Left renal pelvis (tissue), 4 donors: ENCODE data around the gene SIX3. TPM values are rescaled to one million over a fixed set of nuclear protein-coding genes. Genes with fewer than 3 reads are reported as not detected.

Experiments
- DNase-seq, 4 donors: peaks; one replicate each; pipeline ENCODE4 v3.0.0-alpha.2; 2013; ENCODE audit warnings: low read depth in 4 of 4, low spot score in 3 of 4
- polyA plus RNA-seq, 4 donors: library from polyadenylated mRNA; unstranded; fragments of 120-200 nt; gene quantifications; one replicate each; pipeline ENCODE4 v1.2.1, GENCODE V29; 2013; ENCODE audit not compliant: insufficient read length in 4 of 4

SIX3 gene
- polyA plus RNA-seq, 4 donors, result not detected

DNA sequence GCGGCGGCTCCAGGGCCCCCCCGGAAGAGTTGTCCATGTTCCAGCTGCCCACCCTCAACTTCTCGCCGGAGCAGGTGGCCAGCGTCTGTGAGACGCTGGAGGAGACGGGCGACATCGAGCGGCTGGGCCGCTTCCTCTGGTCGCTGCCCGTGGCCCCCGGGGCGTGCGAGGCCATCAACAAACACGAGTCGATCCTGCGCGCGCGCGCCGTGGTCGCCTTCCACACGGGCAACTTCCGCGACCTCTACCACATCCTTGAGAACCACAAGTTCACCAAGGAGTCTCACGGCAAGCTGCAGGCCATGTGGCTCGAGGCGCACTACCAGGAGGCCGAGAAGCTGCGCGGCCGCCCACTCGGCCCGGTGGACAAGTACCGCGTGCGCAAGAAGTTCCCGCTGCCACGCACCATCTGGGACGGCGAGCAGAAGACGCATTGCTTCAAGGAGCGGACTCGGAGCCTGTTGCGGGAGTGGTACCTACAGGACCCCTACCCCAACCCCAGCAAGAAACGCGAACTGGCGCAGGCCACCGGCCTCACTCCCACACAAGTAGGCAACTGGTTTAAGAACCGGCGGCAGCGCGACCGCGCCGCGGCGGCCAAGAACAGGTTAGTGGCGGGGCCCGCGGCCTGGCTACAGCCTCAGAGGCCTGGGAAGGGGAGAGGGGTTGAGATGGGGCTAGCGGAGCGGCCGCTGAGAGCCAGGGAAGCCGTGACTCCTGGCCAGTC lies 965 bp downstream of the SIX3 start:
- no peak for DNase-seq

DNA sequence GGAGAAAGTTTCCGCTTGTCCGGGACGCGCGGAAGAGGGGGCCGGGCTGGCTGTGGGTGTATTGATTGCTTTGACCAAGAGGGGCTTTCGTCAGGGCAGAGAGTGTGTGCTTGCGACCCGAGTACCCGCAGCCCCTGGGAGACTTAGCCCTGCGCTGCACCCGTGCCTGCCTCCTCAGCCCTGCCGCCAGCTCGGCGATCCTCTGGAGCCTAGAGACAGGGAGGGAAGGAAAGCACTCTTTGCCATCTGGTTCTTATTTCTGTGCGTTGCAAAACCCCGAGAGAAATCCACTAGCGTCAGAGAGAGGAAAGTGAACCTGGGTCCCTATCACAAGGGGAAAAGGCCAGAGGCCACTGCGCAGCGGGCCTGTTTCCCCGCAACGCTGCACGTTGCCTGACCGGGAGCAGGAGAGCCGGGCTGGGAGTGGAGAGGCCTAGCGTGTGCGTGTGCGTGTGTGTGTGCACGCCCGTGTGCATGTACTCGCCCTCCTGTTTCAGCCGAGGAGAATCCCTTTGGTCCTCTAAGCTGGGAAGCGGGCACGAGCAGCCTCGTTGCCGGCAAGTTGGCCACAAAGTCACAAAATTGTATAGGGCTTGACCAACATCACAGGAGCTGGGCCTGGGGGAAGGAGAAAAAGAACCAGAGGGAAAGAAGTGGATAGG lies 1.7 kb downstream of the SIX3 start:
- DNase-seq, result no peak

DNA sequence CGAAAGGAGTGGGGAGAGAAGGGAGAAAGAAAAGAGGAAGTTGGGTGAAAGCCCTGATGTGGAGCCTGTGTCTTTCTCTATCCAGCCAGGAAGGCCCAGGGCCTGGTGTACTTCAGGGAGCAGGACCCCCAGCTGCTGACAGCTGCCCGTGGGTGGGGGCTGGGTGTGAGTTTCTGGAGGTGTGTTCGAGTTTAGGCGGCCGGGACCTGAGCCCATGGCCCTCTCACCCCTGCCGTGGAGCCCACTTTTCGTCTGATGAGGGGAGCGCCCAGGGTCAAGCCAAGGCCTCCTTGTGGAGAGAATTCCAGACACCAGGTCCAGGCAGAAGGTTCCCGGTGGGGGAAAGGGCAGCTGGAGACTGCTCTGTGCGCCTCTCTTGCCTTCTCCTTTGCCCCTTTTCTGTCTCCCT lies 2.2 kb downstream of the SIX3 start:
- DNase-seq, result no peak

DNA sequence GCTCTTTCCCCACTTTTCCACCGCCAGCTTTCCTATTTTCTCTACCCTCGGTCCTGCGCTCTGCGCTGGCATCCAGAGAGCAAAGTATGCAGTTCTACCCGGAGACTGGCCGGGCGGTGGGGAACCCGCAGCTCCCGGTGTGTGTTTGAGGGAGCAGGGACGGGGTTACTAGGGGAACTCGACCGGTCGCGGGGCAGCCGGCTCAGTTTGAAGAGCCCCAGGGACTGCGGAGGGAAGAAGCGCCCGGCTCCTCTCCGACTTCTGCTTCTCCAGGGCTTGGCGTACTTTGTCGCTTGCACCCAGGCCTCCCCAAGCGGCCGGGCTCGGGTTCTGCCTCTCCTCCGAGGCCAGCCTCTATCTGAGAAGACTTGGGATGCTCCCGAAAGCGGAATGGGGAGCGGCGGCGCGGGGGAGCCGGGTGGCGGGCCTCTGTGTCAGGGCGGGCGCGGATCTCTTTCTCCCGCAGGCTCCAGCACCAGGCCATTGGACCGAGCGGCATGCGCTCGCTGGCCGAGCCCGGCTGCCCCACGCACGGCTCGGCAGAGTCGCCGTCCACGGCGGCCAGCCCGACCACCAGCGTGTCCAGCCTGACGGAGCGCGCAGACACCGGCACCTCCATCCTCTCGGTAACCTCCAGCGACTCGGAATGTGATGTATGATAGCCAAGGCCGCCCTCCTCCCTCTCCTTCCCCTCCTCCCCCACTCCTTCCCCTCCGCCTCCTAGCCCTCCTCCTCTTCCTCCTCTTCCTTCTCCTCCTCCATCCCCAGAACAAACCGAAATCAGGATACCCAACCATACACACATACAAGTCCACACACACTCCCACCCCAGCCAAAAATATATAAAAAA lies 2.8 kb downstream of the SIX3 start:
- no peak for DNase-seq

- DNase-seq, result no peak
Observed at GRCh38 chr2:44944952-44945612, 3.6 kb downstream of the SIX3 start.

GRCh38 chr2:44945676-44946371 lies 4.3 kb downstream of the SIX3 start:
- no peak for DNase-seq

DNA sequence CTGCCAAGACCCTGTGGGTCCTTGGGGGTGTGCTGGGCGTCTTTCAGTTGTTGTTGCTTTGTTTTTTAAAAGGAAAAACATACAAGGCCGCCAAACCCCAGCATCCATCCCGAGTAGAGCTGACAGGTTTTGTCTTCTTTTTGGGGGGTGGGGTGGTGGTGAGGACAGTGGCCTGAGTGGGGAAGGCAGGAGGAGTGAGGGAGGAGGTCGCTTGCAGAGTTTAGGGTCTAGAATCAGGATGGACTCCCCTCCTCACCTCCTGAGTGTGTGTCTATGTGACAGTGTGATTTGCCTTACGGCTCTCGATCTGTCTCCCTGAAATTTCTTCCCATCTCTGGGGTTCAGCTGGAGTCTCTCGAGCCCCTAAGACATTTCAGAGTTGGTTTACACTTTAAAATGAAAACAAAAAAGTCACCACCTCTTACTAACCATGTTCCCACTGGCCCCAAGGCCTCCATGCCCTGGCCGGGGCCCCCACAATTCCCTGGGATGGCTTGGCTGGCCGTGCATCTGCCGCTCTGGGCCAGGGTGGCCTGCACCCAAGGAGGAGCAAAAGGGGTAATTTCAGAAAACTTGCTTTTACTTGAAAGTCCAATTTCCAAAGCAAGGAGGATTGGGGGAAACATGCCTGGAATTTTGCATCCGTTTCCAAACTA lies 5.0 kb downstream of the SIX3 start:
- no peak for DNase-seq

- DNase-seq, result no peak
Observed at GRCh38 chr2:44947028-44947375, 5.5 kb downstream of the SIX3 start.

GRCh38 chr2:44948565-44949328 lies 7.2 kb downstream of the SIX3 start:
- no peak for DNase-seq

DNA sequence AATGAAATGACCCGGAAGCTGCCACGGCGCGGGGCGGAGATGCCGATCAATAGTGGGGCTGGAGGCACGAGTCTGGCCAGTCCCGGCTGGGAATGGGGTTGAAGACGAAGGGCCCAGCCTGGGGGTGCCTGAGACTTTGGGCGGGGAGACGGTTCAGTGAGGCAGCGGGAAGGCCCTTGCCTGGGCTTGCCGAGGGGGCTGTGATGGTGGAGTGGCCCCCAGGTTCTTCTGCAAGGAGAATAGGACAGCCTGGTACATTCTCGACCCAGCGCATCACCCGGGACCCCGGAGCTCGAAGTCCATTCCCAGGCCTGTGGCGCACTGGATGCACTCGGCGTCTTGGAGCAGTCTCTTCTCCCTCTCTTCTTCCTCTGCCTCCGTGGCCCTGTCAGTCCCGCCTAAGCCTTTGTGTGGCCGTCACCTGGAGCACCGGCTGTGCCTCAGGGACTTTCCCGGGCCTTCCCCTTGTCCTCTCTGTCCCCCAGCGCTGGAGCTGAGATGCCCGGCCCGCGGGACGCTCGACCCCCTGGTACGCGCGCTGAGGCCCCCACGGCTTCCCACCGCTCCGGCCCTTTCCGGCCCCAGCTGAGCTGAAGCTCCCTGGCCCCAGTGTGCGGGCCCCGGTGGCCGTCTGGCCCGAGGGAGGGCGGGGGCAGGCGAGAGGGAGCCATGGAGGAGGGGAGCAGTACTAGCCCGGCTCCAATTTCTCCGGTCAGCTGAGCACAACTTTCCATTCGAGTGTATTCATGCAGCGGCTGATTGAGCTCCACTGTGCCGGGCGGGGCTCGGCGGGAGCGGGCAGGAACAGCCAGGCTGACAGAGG lies 8.0 kb downstream of the SIX3 start:
- DNase-seq, result no peak

- DNase-seq, result no peak
Observed at GRCh38 chr2:44950646-44951045, 9.1 kb downstream of the SIX3 start.

- no peak for DNase-seq
Observed at GRCh38 chr2:44951124-44951523, 9.6 kb downstream of the SIX3 start.

DNA sequence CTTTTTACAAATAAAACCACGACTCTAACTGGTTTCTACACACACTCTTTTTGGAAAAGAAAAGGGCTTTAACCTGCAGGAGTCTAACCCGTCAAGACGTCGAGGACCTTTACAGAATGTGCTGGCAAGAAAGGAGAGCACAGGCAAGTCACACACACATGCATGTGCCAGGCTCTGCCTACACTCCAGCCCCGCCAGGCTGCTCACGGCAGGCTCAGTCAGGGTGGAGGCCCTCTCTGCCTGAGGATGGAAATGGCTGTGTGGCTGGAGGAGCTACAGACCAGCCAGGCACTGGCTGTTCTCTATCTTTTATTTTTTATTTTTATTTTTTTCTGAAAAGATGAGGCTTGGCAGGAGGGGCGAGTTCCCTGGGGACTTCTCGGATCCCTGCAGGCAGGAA lies 10.2 kb downstream of the SIX3 start:
- DNase-seq, result no peak

DNA sequence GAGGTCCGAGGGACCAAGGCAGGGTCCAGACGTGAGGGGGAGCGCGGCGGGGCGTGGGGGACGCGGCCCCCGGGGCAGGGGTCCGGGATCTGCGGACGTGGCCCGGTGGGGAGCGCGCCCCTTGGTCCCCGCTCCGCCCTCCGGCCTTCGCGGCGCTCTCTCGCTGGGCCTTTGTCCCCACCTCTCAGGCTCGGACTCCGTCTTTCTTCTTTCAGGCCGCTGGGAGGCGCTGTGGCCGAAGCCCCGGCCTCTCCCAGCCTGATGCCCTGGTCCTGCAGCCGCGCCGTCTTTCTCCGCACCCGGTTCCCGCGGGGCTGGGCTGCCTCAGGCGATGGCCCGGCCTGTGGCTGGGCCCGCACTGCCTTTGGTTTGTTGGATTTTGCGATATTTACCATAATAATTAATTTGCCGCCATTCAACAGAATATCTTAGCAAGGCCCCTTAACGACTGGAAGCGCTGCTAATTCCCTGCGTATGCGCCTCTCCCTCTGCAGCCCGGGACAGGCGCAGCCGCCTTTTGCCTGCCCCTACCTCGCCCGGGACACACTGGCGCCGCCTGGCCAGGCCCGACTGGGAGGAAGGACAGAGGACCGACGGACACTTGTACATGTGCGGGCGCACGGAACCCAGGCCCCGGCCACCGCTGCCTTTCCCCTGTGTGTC lies 10.8 kb downstream of the SIX3 start:
- DNase-seq, result no peak

- DNase-seq, result no peak
Observed at GRCh38 chr2:44952806-44953498, 11.4 kb downstream of the SIX3 start.

DNA sequence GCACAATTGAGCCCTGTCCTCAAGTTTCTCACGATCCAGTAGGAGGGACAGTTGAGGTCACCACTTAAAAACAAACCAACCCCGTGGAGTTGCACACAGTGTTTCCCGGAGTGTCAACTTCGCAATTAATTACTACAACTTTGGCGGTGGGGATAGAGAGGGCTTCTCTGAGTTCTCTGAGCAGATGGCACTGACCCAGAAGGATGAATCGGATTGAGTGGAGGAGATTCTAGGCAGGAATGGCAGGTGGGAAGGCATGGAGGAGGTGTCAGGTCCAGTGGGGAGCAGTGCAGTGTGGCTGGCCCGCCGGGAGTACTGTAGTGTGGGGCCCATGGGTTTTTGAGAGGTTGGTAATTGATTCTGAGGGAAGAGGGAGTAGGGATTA lies 12.0 kb downstream of the SIX3 start:
- DNase-seq, result no peak

- DNase-seq, result no peak
Observed at GRCh38 chr2:44954447-44954888, 13.0 kb downstream of the SIX3 start.
